ENCODE data around the gene KRTAP10-1. TPM values are rescaled to one million over a fixed set of nuclear protein-coding genes. Genes with fewer than 3 reads are reported as not detected.
A peak's percentile ranks its signal among the peaks of the same experiment; 100 is the strongest.

The KRTAP10-1 gene
- total RNA-seq, 1 experiment from 2014 or later = not detected

- no peak for DNase-seq
- H3K27ac ChIP-seq (ENCODE audit: insufficient read length, low read depth, low read length) = no peak overlapping the region
- H3K23me2 ChIP-seq (ENCODE audit: insufficient read length, low read depth, low read length, poor library complexity, severe bottlenecking) = no peaks in the 10 kb centered on the region
- Mint-ChIP-seq H3K4me1 (peaks cover 4 to 8% of the 10 kb centered on the region in 2 experiments; a peak in 2 of 4 replicates), H3K27me3 (ENCODE audit: low read depth) (peaks cover 12% of the 10 kb centered on the region), H3K9me3 (no peaks in the 10 kb centered on the region), H3K27ac (peak overlapping the region in 1 of 3 experiments; percentile 89; a peak in 1 of 7 replicates), H3K4me3 (no peak overlapping the region), H3K36me3 (ENCODE audit: insufficient read depth in 1 of 3, low read depth in 3 of 3) (peaks cover 2 to 8% (median 4%) of the 10 kb centered on the region in 3 experiments; a peak in 4 of 7 replicates)
- H2AK5ac ChIP-seq (ENCODE audit: insufficient read length, low read length) = no peak overlapping the region
- H2BK15ac ChIP-seq (ENCODE audit: low read depth, low read length) = no peak overlapping the region
- no peak overlapping the region for H3K18ac ChIP-seq (ENCODE audit: insufficient read length, low read depth, low read length)
- H4K5ac ChIP-seq (ENCODE audit: insufficient read length, low read depth, low read length) = no peak overlapping the region
- no peaks in the 10 kb centered on the region for H4K20me1 ChIP-seq (ENCODE audit: control insufficient read depth, insufficient read depth, insufficient read length)
- TF ChIP-seq CTCF (conservative IDR thresholded peaks at IDR 0.05) = no peak
- no peak overlapping the region for H2BK20ac ChIP-seq (ENCODE audit: low read depth, low read length, poor library complexity, severe bottlenecking)
- no peak overlapping the region for H3K9ac ChIP-seq (ENCODE audit: extremely low read depth, insufficient read length, low read length)
- H3K23ac ChIP-seq (ENCODE audit: insufficient read length, low read depth, low read length) = no peak overlapping the region
- no peaks in the 10 kb centered on the region for H3K27me3 ChIP-seq (ENCODE audit: insufficient read depth, low read length)
- H3K4ac ChIP-seq (ENCODE audit: low read depth, low read length) = no peak overlapping the region
- no peaks in the 10 kb centered on the region for H3K79me1 ChIP-seq (ENCODE audit: insufficient read depth, low read depth, low read length, poor library complexity, severe bottlenecking)
- H3T11ph ChIP-seq (ENCODE audit: low read length) = no peak overlapping the region
- no peak overlapping the region for H2BK5ac ChIP-seq (ENCODE audit: insufficient read length, low read length)
- no peak overlapping the region for H4K8ac ChIP-seq (replicated peaks; ENCODE audit: insufficient read length, low read depth, low read length)
- no peak overlapping the region for H2AFZ ChIP-seq (ENCODE audit: low read length)
- H3K4me1 ChIP-seq (ENCODE audit: insufficient read depth, low read length) = no peaks in the 10 kb centered on the region
- H2BK12ac ChIP-seq (ENCODE audit: insufficient read length, low read depth, low read length) = no peak overlapping the region
- no peak overlapping the region for H3K14ac ChIP-seq (ENCODE audit: insufficient read depth, low read length)
- H3K9me3 ChIP-seq (ENCODE audit: control insufficient read depth, low read depth, low read length) = no peaks in the 10 kb centered on the region
- H3K4me2 ChIP-seq (ENCODE audit: insufficient read depth, insufficient read length, low read length) = no peak overlapping the region
- no peak overlapping the region for H4K91ac ChIP-seq (ENCODE audit: insufficient read length, low read depth, low read length)
- H3K79me2 ChIP-seq (ENCODE audit: insufficient read depth, low read length) = no peaks in the 10 kb centered on the region
- H3K56ac ChIP-seq (ENCODE audit: insufficient read length, low read depth, low read length) = no peak overlapping the region
- no CpG with 5 or more reads among the region's 12 CpGs for WGBS (ENCODE audit: extremely low coverage, insufficient read length, low lambda C conversion rate)
- no peak overlapping the region for H2BK120ac ChIP-seq (ENCODE audit: low read depth, low read length, poor library complexity, severe bottlenecking)
Observed at GRCh38 chr21:44518686-44519085, 21.3 kb downstream of the KRTAP10-1 start.
